MM.1S (cell line): Measurements from ENCODE around the gene KCNG2.

Experiments
- DNase-seq: peaks from one replicate; pipeline ENCODE4 v3.0.0-alpha.2; 2015
- H2AFZ ChIP-seq: fragments of 300-600 bp; sonication (generic); 2 replicates; pipeline ENCODE4 v1.6.0; 2016; ENCODE audit warnings: antibody characterized with exemption, low read length
- H3F3A ChIP-seq: fragments of 300-600 bp; sonication (generic); 2 replicates; pipeline ENCODE4 v1.6.1; 2016; ENCODE audit warnings: mild to moderate bottlenecking, antibody characterized with exemption, low read length, moderate library complexity, mixed read lengths; ENCODE audit not compliant: insufficient read depth
- H3K27ac ChIP-seq: fragments of 300-600 bp; sonication (generic); 2 replicates; pipeline ENCODE4 v1.5.1; 2016; ENCODE audit warnings: mild to moderate bottlenecking, low read length
- H3K27me3 ChIP-seq: fragments of 300-600 bp; sonication (generic); replicated peaks from 2 replicates; pipeline ENCODE4 v1.6.0; 2016; ENCODE audit warnings: low read length; ENCODE audit not compliant: insufficient read depth
- H3K36me3 ChIP-seq: fragments of 300-600 bp; sonication (generic); replicated peaks from 2 replicates; pipeline ENCODE4 v1.6.1; 2016; ENCODE audit warnings: mild to moderate bottlenecking, low read length, mixed read lengths; ENCODE audit not compliant: insufficient read depth
- H3K4me1 ChIP-seq: fragments of 300-600 bp; sonication (generic); 2 replicates; pipeline ENCODE4 v1.6.1; 2016; ENCODE audit warnings: low read length, mixed read lengths
- H3K4me2 ChIP-seq: fragments of 300-600 bp; sonication (generic); 2 replicates; pipeline ENCODE4 v1.6.0; 2016; ENCODE audit warnings: low read depth, low read length
- H3K4me3 ChIP-seq: fragments of 300-600 bp; sonication (generic); 2 replicates; pipeline ENCODE4 v1.5.1; 2016; ENCODE audit warnings: low read length, mixed read lengths
- H3K79me2 ChIP-seq: fragments of 300-600 bp; sonication (generic); 2 replicates; pipeline ENCODE4 v1.6.1; 2016; ENCODE audit warnings: mixed run types, low read length, mixed read lengths
- H3K9ac ChIP-seq: fragments of 300-600 bp; sonication (generic); 2 replicates; pipeline ENCODE4 v1.6.1; 2016; ENCODE audit warnings: low read length, mixed read lengths
- H3K9me2 ChIP-seq: fragments of 300-600 bp; sonication (generic); replicated peaks from 2 replicates; pipeline ENCODE4 v1.6.1; 2016; ENCODE audit warnings: mild to moderate bottlenecking, low read length, mixed read lengths; ENCODE audit not compliant: insufficient read depth
- H3K9me3 ChIP-seq: fragments of 300-600 bp; sonication (generic); replicated peaks from 2 replicates; pipeline ENCODE4 v1.6.1; 2016; ENCODE audit warnings: mild to moderate bottlenecking, low read length, mixed read lengths; ENCODE audit not compliant: insufficient read depth
- H4K20me1 ChIP-seq: fragments of 300-600 bp; sonication (generic); 2 replicates; pipeline ENCODE4 v1.6.1; 2016; ENCODE audit warnings: mild to moderate bottlenecking, low read length, moderate library complexity, mixed read lengths; ENCODE audit not compliant: insufficient read depth
- CTCF ChIP-seq: fragments of 300-600 bp; sonication (generic); IDR thresholded peaks from 2 replicates; pipeline ENCODE4 v1.5.1; 2016; ENCODE audit warnings: antibody characterized with exemption, low read length, mixed read lengths
- EZH2 ChIP-seq: fragments of 300-600 bp; sonication (generic); optimal IDR thresholded peaks from 2 replicates; pipeline ENCODE3; 2017; ENCODE audit warnings: low read depth, mild to moderate bottlenecking, antibody characterized with exemption, low read length, mixed read lengths
- EZH2phosphoT487 ChIP-seq: fragments of 300-600 bp; sonication (generic); IDR thresholded peaks from 2 replicates; pipeline ENCODE4 v1.6.1; 2018; ENCODE audit warnings: antibody characterized with exemption, low read length

KCNG2 gene

GRCh38 chr18:79770501-79770815 is 27.3 kb upstream of the KCNG2 start:
- Histone ChIP-seq H3K4me1 (no peaks in the 10 kb centered on the region), H3K27me3 (0 out of 2 replicates have a peak, but pooled peaks cover 5% of the 10 kb centered on the region), H3K9me2 (no peaks in the 10 kb centered on the region), H3K79me2 (no peaks in the 10 kb centered on the region), H3K4me2 (no peak overlapping the region), H3K9ac (no peak overlapping the region), H3K4me3 (no peak overlapping the region), H3K36me3 (no peaks in the 10 kb centered on the region), H3K9me3 (no peaks in the 10 kb centered on the region), H3F3A (no peaks in the 10 kb centered on the region), H2AFZ (no peak overlapping the region), H4K20me1 (no peaks in the 10 kb centered on the region), H3K27ac (no peak overlapping the region)
- DNase-seq = no peak
- TF ChIP-seq EZH2 (no peak), EZH2phosphoT487 (no peak), CTCF (no peak)

- Histone ChIP-seq H2AFZ (no peak overlapping the region), H3K9ac (no peak overlapping the region), H3K27ac (no peak overlapping the region), H3K9me3 (no peaks in the 10 kb centered on the region), H3K79me2 (no peaks in the 10 kb centered on the region), H3K4me2 (no peak overlapping the region), H3K9me2 (no peaks in the 10 kb centered on the region), H3F3A (no peaks in the 10 kb centered on the region), H4K20me1 (no peaks in the 10 kb centered on the region), H3K4me3 (no peak overlapping the region), H3K27me3 (0 out of 2 replicates have a peak, but pooled peaks cover 5% of the 10 kb centered on the region), H3K4me1 (no peaks in the 10 kb centered on the region), H3K36me3 (no peaks in the 10 kb centered on the region)
- TF ChIP-seq EZH2phosphoT487 (no peak), EZH2 (no peak), CTCF (no peak)
- no peak for DNase-seq
Measured at GRCh38 chr18:79770826-79771225, 26.9 kb upstream of the KCNG2 start.

- Histone ChIP-seq H3F3A (no peaks in the 10 kb centered on the region), H3K27ac (no peak overlapping the region), H3K79me2 (no peaks in the 10 kb centered on the region), H3K9ac (no peak overlapping the region), H3K4me1 (no peaks in the 10 kb centered on the region), H3K9me3 (no peaks in the 10 kb centered on the region), H3K4me2 (no peak overlapping the region), H3K27me3 (0 out of 2 replicates have a peak, but pooled peaks cover 5% of the 10 kb centered on the region), H3K4me3 (no peak overlapping the region), H3K9me2 (no peaks in the 10 kb centered on the region), H2AFZ (no peak overlapping the region), H4K20me1 (no peaks in the 10 kb centered on the region), H3K36me3 (no peaks in the 10 kb centered on the region)
- TF ChIP-seq EZH2 (no peak), CTCF (no peak), EZH2phosphoT487 (no peak)
- DNase-seq = no peak
Measured at GRCh38 chr18:79771446-79772107, 26.2 kb upstream of the KCNG2 start.
